HL-60 (cell line): ENCODE results near the gene CLDN8.

Experiments used
- DNase-seq, 2 experiments: peaks; one replicate each; pipeline ENCODE4 v3.0.0-alpha.2; 2010 to 2020; ENCODE audit warnings: low read depth in 1 of 2, low spot score in 1 of 2
- H3K27ac ChIP-seq: fragments of 250-450 bp; sonication (Bioruptor Pico); replicated peaks from 2 replicates; pipeline ENCODE4 v1.5.1; 2020; ENCODE audit warnings: mild to moderate bottlenecking, moderate library complexity
- H3K27me3 ChIP-seq: fragments of 250-450 bp; sonication (Bioruptor Pico); 2 replicates; pipeline ENCODE4 v1.5.1; 2021; ENCODE audit warnings: mild to moderate bottlenecking, moderate library complexity; ENCODE audit not compliant: insufficient read depth, poor library complexity, severe bottlenecking
- H3K4me3 ChIP-seq: replicated peaks from 2 replicates; pipeline ENCODE4 v1.5.1; 2011; ENCODE audit warnings: mild to moderate bottlenecking, control low read depth, low read length; ENCODE audit not compliant: insufficient read depth
- GABPA ChIP-seq: IDR thresholded peaks from 2 replicates; pipeline ENCODE4 v1.6.1; 2012; ENCODE audit warnings: low read depth
- POLR2AphosphoS5 ChIP-seq: IDR thresholded peaks from 2 replicates; pipeline ENCODE4 v1.6.1; 2012; ENCODE audit warnings: low read depth
- SPI1 ChIP-seq: IDR thresholded peaks from 2 replicates; pipeline ENCODE4 v1.6.1; 2012; ENCODE audit warnings: low read depth, mild to moderate bottlenecking, borderline replicate concordance
- TF ChIP-seq, protein P1 (sequence below): IDR thresholded peaks from 2 replicates; pipeline ENCODE4 v1.6.1; 2012; ENCODE audit warnings: low read depth; ENCODE audit not compliant: insufficient replicate concordance
- TF ChIP-seq, protein P2 (sequence below): IDR thresholded peaks from one replicate; pipeline ENCODE4 v1.5.1; 2011; ENCODE audit warnings: low read length, control low read depth, inconsistent platforms; ENCODE audit not compliant: insufficient read depth

The CLDN8 gene

DNA sequence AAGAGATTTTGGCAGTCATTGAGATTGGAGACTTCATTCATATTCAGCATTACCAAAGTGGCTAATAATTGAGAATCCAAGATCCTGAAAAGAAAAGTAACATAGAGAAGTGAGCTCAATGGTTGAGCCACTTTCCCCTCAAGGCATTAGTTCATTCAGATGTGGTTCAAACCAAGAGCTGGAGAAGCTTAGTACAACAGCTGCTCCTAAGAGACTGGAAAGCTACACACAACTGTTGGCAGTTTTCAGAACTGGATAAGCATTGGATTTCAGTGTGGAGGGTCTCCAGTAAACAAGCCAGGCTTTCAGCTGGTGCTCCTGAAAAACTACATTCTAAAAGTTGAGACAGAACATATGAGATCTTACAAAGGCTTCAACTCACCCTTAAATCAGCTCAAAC, 29.2 kb upstream of the CLDN8 start:
- Histone ChIP-seq H3K27me3 (no peaks in the 10 kb centered on the region), H3K27ac (no peak overlapping the region), H3K4me3 (no peak overlapping the region)
- TF ChIP-seq GABPA (no peak), POLR2AphosphoS5 (no peak), SPI1 (no peak)
- TF ChIP-seq, protein P1, sequence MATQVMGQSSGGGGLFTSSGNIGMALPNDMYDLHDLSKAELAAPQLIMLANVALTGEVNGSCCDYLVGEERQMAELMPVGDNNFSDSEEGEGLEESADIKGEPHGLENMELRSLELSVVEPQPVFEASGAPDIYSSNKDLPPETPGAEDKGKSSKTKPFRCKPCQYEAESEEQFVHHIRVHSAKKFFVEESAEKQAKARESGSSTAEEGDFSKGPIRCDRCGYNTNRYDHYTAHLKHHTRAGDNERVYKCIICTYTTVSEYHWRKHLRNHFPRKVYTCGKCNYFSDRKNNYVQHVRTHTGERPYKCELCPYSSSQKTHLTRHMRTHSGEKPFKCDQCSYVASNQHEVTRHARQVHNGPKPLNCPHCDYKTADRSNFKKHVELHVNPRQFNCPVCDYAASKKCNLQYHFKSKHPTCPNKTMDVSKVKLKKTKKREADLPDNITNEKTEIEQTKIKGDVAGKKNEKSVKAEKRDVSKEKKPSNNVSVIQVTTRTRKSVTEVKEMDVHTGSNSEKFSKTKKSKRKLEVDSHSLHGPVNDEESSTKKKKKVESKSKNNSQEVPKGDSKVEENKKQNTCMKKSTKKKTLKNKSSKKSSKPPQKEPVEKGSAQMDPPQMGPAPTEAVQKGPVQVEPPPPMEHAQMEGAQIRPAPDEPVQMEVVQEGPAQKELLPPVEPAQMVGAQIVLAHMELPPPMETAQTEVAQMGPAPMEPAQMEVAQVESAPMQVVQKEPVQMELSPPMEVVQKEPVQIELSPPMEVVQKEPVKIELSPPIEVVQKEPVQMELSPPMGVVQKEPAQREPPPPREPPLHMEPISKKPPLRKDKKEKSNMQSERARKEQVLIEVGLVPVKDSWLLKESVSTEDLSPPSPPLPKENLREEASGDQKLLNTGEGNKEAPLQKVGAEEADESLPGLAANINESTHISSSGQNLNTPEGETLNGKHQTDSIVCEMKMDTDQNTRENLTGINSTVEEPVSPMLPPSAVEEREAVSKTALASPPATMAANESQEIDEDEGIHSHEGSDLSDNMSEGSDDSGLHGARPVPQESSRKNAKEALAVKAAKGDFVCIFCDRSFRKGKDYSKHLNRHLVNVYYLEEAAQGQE = no peak
- DNase-seq = no peak

DNA sequence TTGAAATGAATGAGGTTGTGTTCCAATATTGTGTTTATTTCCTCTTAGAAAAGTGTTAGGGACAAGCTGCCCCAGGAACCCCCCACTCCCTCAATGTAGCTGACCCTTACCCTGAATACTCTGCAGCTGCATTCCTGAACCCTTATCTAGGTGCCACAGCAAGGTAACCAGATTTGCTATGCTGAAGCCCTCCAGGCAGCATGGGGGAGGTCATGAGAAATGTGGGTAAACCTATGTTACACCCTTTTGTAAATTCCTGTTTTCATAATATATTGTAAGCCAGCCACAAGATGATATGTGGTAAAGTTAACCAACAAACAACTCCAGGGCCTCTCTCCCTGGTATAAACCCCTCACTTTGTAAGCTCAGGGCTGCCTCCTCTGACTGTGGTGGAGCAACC, 27.8 kb upstream of the CLDN8 start:
- no peak for DNase-seq
- Histone ChIP-seq H3K27me3 (no peaks in the 10 kb centered on the region), H3K4me3 (no peak overlapping the region), H3K27ac (no peak overlapping the region)
- TF ChIP-seq, protein P1 = no peak
- TF ChIP-seq GABPA (no peak), POLR2AphosphoS5 (no peak), SPI1 (no peak)
- TF ChIP-seq, protein P2, sequence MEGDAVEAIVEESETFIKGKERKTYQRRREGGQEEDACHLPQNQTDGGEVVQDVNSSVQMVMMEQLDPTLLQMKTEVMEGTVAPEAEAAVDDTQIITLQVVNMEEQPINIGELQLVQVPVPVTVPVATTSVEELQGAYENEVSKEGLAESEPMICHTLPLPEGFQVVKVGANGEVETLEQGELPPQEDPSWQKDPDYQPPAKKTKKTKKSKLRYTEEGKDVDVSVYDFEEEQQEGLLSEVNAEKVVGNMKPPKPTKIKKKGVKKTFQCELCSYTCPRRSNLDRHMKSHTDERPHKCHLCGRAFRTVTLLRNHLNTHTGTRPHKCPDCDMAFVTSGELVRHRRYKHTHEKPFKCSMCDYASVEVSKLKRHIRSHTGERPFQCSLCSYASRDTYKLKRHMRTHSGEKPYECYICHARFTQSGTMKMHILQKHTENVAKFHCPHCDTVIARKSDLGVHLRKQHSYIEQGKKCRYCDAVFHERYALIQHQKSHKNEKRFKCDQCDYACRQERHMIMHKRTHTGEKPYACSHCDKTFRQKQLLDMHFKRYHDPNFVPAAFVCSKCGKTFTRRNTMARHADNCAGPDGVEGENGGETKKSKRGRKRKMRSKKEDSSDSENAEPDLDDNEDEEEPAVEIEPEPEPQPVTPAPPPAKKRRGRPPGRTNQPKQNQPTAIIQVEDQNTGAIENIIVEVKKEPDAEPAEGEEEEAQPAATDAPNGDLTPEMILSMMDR = no peak

DNA sequence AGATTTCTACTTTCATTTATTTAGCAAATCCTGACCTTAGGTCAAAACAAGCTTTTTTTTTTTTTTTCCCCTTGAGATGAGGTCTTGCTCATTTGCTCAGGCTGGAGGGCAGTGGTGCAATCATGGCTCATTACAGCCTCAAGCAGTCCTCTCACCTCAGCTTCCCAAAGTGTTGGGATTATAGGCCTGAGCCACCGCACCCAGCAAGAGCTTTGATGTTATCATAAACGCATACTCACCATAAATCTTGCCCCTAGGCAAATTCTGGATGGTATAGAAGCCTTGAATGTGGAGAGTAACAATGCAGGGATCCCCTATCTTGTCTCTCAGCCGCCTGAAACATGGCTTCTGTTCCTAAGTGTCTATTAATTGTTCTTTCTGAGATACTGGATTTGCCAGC, 24.8 kb upstream of the CLDN8 start:
- TF ChIP-seq GABPA (no peak), POLR2AphosphoS5 (no peak), SPI1 (no peak)
- TF ChIP-seq, protein P2 = no peak
- TF ChIP-seq, protein P1 = no peak
- H3K27me3 ChIP-seq = no peaks in the 10 kb centered on the region
- no peak overlapping the region for H3K27ac ChIP-seq
- no peak overlapping the region for H3K4me3 ChIP-seq
- no peak for DNase-seq

DNA sequence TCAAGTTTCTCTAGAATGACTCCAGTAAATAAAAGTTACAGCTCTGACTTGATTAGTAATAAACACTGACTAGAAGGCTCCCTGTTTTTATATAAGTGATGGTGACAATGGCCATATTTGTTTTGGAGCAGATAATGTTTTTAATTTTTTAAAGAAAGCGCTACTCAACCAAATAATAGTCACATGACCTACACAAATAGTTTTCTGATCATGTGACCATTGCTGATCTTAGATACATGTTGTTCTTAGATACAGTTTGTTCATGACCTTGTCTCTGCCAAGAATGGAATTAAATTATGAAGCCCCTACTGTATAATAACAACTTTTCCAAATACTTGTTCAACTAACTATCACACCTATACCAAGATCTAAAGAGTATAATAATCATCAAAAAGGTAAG, 22.3 kb upstream of the CLDN8 start:
- no peak overlapping the region for H3K27ac ChIP-seq
- DNase-seq = no peak
- no peaks in the 10 kb centered on the region for H3K27me3 ChIP-seq
- TF ChIP-seq POLR2AphosphoS5 = no peak
- TF ChIP-seq, protein P1 = no peak
- TF ChIP-seq, protein P2 = no peak
- no peak for TF ChIP-seq GABPA
- TF ChIP-seq SPI1 = no peak
- no peak overlapping the region for H3K4me3 ChIP-seq
